HEK293T (cell line): ENCODE measurements around the gene SEMA3D.

Experiments used
- CTCF ChIA-PET: fragments of 350-600 bp; formaldehyde crosslinking; extraction: SDS; loops from one replicate; lab custom pipeline; 2021; ENCODE audit warnings: antibody characterized with exemption, inconsistent platforms; lab: Yijun Ruan, JAX
- POLR2A ChIA-PET: fragments of 350-600 bp; formaldehyde crosslinking; extraction: SDS; loops from one replicate; lab custom pipeline; 2020; ENCODE audit warnings: antibody characterized with exemption, inconsistent platforms; lab: Yijun Ruan, JAX
- DNase-seq: peaks from one replicate; pipeline ENCODE4 v3.0.0; 2012; ENCODE audit warnings: mixed read lengths; ENCODE audit errors: extremely low spot score
- ARNT ChIP-seq: fragments of 450-650 bp; IDR thresholded peaks from 2 replicates; pipeline ENCODE4 v1.6.1; 2017; ENCODE audit warnings: mild to moderate bottlenecking
- BHLHE40 ChIP-seq: fragments of 450-650 bp; IDR thresholded peaks from 2 replicates; pipeline ENCODE4 v1.6.1; 2016; ENCODE audit warnings: mild to moderate bottlenecking, moderate library complexity, borderline replicate concordance
- CTBP1 ChIP-seq: fragments of 450-650 bp; IDR thresholded peaks from 2 replicates; pipeline ENCODE4 v1.6.1; 2016; ENCODE audit warnings: borderline replicate concordance
- ELF4 ChIP-seq: fragments of 450-650 bp; IDR thresholded peaks from 2 replicates; pipeline ENCODE4 v1.6.1; 2017; ENCODE audit warnings: antibody characterized with exemption
- FOXA1 ChIP-seq: fragments of 450-650 bp; IDR thresholded peaks from 2 replicates; pipeline ENCODE4 v1.6.1; 2016; ENCODE audit warnings: mild to moderate bottlenecking
- FOXK2 ChIP-seq: fragments of 450-650 bp; IDR thresholded peaks from 2 replicates; pipeline ENCODE4 v1.6.1; 2016; ENCODE audit warnings: mild to moderate bottlenecking
- FOXM1 ChIP-seq: fragments of 450-650 bp; IDR thresholded peaks from 2 replicates; pipeline ENCODE4 v1.6.1; 2017; ENCODE audit warnings: mild to moderate bottlenecking, borderline replicate concordance
- HDGF ChIP-seq: fragments of 450-650 bp; IDR thresholded peaks from 2 replicates; pipeline ENCODE4 v1.6.1; 2017; ENCODE audit warnings: antibody characterized with exemption, borderline replicate concordance
- L3MBTL2 ChIP-seq: fragments of 450-650 bp; conservative IDR thresholded peaks from 2 replicates; pipeline ENCODE4 v1.6.1; 2016; ENCODE audit warnings: mild to moderate bottlenecking
- LEF1 ChIP-seq: fragments of 450-650 bp; IDR thresholded peaks from 2 replicates; pipeline ENCODE4 v1.6.1; 2017; ENCODE audit warnings: mild to moderate bottlenecking, borderline replicate concordance
- NFRKB ChIP-seq: fragments of 450-650 bp; IDR thresholded peaks from 2 replicates; pipeline ENCODE4 v1.6.1; 2016; ENCODE audit warnings: mild to moderate bottlenecking, moderate library complexity
- SP1 ChIP-seq: fragments of 450-650 bp; IDR thresholded peaks from 2 replicates; pipeline ENCODE4 v1.6.1; 2017
- SUZ12 ChIP-seq: fragments of 450-650 bp; IDR thresholded peaks from 2 replicates; pipeline ENCODE4 v1.6.1; 2016; ENCODE audit warnings: mild to moderate bottlenecking
- TARDBP ChIP-seq: fragments of 450-650 bp; IDR thresholded peaks from 2 replicates; pipeline ENCODE4 v1.6.1; 2016
- ZNF384 ChIP-seq: fragments of 450-650 bp; IDR thresholded peaks from 2 replicates; pipeline ENCODE4 v1.6.1; 2016
- TF ChIP-seq, protein P1 (sequence below): fragments of 450-650 bp; IDR thresholded peaks from 2 replicates; pipeline ENCODE4 v1.6.1; 2016

The SEMA3D gene

DNA sequence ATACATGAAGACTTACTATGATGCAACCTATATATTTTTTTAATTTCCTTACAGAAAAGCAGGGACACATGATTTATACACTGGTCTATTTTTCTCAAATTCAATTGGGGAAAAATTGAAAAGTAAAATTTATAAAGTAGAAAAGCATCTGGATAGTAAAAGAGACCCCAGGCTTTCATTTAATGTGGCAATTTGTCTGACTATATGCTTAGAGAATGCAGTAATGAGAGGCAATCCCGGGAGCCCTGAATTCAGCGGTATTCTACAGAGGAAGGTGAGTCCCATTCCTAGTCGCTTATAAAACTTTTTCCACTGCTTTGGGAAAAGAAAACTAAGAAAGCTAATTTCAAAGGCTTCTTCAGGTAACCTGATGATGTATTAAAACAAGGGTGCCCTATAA lies 167.1 kb downstream of the SEMA3D start:
- ChIA-PET CTCF (interaction anchor here (1.1 to 1.2 kb wide), 2 partner anchors 1074 to 1084 kb away, joined by 3 read pairs; no protein-coding TSS in a partner anchor), POLR2A (no interaction called here)
- DNase-seq: no peak
- TF ChIP-seq SUZ12: no peak
- TF ChIP-seq, protein P1, sequence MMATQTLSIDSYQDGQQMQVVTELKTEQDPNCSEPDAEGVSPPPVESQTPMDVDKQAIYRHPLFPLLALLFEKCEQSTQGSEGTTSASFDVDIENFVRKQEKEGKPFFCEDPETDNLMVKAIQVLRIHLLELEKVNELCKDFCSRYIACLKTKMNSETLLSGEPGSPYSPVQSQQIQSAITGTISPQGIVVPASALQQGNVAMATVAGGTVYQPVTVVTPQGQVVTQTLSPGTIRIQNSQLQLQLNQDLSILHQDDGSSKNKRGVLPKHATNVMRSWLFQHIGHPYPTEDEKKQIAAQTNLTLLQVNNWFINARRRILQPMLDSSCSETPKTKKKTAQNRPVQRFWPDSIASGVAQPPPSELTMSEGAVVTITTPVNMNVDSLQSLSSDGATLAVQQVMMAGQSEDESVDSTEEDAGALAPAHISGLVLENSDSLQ: no peak
- TF ChIP-seq HDGF: no peak
- TF ChIP-seq ZNF384: no peak
- no peak for TF ChIP-seq BHLHE40

DNA sequence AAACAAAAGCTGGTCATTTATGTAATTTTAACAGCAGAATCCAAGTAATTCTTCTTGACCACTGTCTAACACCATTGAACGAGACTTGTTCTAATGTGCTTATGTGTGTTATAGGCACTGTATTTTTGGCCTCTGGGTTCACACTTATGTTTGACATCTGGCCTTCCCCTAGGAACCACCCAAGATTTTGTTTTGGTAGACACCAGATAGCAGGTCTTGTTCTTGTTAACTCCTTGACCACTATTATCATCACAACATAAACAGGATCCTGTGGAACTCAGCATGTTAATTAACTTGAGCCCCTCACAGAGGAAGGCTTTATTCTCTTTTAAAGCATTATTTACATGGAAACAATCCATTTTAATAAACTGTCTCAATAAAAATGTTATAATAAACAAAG lies 167.7 kb downstream of the SEMA3D start:
- no peak for DNase-seq
- ChIA-PET POLR2A (no interaction called here), CTCF (interaction anchor here (0.6 to 1.2 kb wide), 2 partner anchors 824 to 1083 kb away, joined by 3 to 9 read pairs; partner anchors contain the start of gene SEMA3A)
- TF ChIP-seq ZNF384 (no peak), BHLHE40 (no peak), FOXM1 (no peak), L3MBTL2 (no peak), TARDBP (no peak), CTBP1 (no peak), HDGF (no peak), SUZ12 (no peak), NFRKB (no peak), ELF4 (no peak), FOXK2 (no peak), LEF1 (no peak), SP1 (no peak), FOXA1 (no peak), ARNT (no peak)
- TF ChIP-seq, protein P1: no peak

DNA sequence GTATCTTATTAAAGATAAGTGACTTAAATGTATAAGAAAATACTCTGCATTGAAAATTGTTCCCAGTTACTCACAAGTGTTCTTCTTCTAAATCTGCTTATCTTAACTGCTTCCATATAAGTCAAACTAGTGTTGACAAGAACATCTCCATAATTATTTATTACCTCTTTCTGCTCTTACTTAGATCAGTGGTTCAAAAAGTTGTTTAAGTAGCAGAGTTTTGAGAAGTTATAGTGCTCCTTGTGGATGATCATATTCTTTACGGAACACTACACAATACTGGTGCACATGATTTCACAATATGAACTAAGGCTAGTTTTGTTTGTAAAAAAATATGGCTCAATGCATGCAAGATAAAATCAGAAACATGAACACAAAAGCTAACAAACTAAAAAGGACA lies 168.4 kb downstream of the SEMA3D start:
- TF ChIP-seq, protein P1: peak; percentile 64
- TF ChIP-seq NFRKB (no peak), CTBP1 (0 out of 2 replicates have a peak, but pooled peaks have one; percentile 44), LEF1 (no peak)
- ChIA-PET CTCF (interaction anchor here (0.6 kb wide), 1 partner anchor 824 kb away, joined by 9 read pairs; the partner anchor contains the start of gene SEMA3A), POLR2A (no interaction called here)
- no peak for DNase-seq

DNA sequence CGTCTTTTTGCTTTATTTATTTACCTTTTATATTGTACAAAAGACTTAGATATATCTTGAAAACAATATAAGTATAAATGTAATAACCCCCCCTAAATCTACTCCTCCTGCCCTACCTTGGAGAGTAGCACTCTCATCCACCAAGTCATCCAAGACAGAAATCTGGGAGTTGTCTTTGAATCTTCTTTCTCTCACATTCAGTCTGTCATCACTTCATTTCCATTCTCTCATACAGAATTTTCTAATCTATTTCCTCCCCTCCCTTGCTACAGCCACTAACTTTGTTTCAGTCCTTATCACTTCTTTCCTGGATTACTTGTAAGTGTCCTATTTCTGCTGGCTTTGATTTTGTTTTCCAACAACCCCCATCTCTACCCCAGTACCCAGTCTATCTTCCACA lies 170.6 kb downstream of the SEMA3D start:
- no peak for TF ChIP-seq ELF4
- ChIA-PET POLR2A (interaction anchor here (0.7 kb wide), 1 partner anchor 929 kb away, joined by 3 read pairs; no protein-coding TSS in a partner anchor), CTCF (no interaction called here)
- no peak for DNase-seq

DNA sequence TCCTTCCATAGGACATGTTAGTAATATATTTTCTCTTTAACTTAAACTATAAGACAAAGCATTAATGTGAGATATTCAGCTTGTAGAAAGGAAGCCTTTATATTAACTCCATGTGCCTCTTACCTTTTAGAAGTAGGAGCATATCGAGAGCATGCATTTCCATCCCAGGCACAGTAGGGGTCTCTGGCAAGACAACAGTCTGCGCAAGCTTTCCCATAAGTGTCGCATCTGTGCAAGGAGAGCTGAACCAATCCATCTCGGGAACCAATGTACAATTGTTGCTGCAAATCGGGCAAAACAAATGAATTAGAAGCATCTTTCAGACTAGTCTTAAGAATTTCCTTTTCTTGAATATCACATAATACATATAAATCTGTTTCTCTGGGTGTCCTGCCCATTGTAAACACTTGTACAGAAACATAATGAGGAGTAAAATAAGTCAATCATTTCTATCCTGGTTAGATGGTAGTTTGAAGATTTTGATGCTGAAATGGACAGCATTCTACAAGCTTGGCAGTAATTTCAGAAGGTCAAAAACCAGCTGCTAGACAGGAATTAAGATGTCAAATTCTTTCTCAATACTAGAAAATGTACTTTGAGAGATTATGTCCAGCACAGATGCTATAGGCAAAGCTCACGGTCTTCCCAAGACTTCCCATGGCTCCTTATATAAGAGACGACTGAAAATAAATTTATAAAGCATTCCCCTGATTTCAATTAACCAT lies 171.8 kb downstream of the SEMA3D start:
- DNase-seq: peak; percentile 27
- CTCF ChIA-PET: interaction anchor here (0.6 kb wide), 1 partner anchor 512 kb away, joined by 3 read pairs; no protein-coding TSS in a partner anchor

DNA sequence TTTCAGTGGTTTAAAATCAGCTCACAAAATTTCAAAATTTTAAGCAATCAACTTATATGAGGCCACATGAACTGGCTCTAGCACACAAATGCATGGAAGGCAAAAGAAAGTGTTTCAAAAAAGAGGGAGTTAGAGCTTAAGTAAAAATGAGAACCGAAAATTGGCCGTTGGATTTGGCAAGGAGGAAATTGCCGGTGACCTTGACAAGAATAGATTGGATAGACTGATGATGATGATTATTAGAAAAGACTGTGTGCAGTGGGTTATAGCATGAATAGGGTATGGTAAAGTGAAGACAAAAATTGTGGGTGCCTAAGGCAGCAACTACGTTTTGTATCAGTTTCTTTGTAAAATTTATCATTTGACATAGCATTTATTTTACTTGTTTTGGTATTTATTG lies 175.7 kb downstream of the SEMA3D start:
- TF ChIP-seq FOXK2 (no peak), ELF4 (no peak), HDGF (no peak), NFRKB (no peak), TARDBP (no peak), BHLHE40 (no peak), ARNT (no peak), CTBP1 (no peak), ZNF384 (no peak), SP1 (no peak), LEF1 (no peak), L3MBTL2 (no peak), FOXM1 (no peak), SUZ12 (no peak), FOXA1 (no peak)
- TF ChIP-seq, protein P1: no peak
- POLR2A ChIA-PET: no interaction called here
- CTCF ChIA-PET: no interaction called here
- no peak for DNase-seq

More for the DNA sequence above, 171.8 kb downstream of the SEMA3D start:
- POLR2A ChIA-PET: no interaction called here
- no peak for TF ChIP-seq NFRKB
- no peak for TF ChIP-seq TARDBP
